ENCODE measurements around the gene CPLX4. TPM values are rescaled to one million over a fixed set of nuclear protein-coding genes. Genes with fewer than 3 reads are reported as not detected.

CPLX4 gene
- total and polyA plus RNA-seq, 2 donors (not counting 3 experiments of a cell fraction or from before 2014, with no cell fraction given), result not detected

DNA sequence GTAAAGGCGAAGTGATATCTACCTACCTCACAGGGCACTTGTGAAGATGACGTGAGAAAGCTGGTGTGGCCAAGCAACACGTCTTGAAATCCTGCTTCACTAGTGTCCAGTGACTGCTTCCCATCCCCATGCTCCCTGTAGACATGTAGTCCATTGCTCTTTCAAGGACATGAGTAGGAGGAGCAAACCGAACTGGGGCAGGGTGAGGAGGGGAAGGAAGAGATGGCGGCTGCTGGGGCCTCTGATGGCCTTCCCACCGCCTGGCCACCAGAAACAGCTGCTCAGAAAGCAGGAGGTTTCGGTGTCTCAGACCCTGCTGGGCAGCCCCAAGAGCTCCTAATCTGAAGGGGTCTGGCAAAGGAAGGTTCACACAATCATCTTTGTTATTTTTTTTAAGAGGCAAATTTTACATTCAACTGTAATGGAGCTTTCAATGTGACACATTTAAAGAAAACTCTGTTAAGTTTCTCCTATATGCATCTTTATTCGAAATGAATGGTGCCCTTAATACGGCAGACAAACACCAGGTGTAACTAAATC is 14.7 kb downstream of the CPLX4 start:
- Histone ChIP-seq H3K4me3 (replicated peaks in 1 of 3; ENCODE audit: insufficient read depth in 1 of 3, low read depth in 1 of 3, low read length in 3 of 3) (no peak overlapping the region), H3K9me1 (replicated peaks; ENCODE audit: control insufficient read depth, extremely low read depth, insufficient read depth, low read length) (no peaks in the 10 kb centered on the region), H3K9ac (replicated peaks; ENCODE audit: extremely low read depth, insufficient read depth, low read length) (no peak overlapping the region), H3K27ac (ENCODE audit: insufficient read depth, low read depth, low read length) (no peak overlapping the region), H2AFZ (ENCODE audit: low read depth, low read length) (no peak overlapping the region), H3K4me1 (ENCODE audit: control insufficient read depth, extremely low read depth, insufficient read depth, low read length) (peaks cover 6% of the 10 kb centered on the region), H3K4me2 (ENCODE audit: insufficient read depth, low read length) (no peak overlapping the region), H3K79me2 (ENCODE audit: control insufficient read depth, insufficient read depth, low read length) (no peaks in the 10 kb centered on the region), H4K20me1 (replicated peaks; ENCODE audit: control insufficient read depth, extremely low read depth, insufficient read depth, low read length) (no peaks in the 10 kb centered on the region), H3K9me3 (replicated peaks; ENCODE audit: control insufficient read depth, insufficient read depth, low read length) (no peaks in the 10 kb centered on the region), H3K27me3 (ENCODE audit: control insufficient read depth in 2 of 2, insufficient read depth in 2 of 2, low read length in 2 of 2) (peaks cover 6 to 13% of the 10 kb centered on the region in 2 experiments), H3K36me3 (ENCODE audit: control insufficient read depth in 2 of 2, extremely low read depth in 1 of 2, insufficient read depth in 2 of 2, low read length in 2 of 2) (no peaks in the 10 kb centered on the region)
- CTCF ChIA-PET, result interaction anchor here (1.1 to 2.8 kb wide), 3 partner anchors 54 to 520 kb away, joined by 4 to 29 read pairs (median 5); no protein-coding TSS in a partner anchor
- dilution Hi-C loops (cut with MboI; ENCODE audit: extremely low pct_ligation_motif_present, low sequenced_read_pairs), result no loop called here
- POLR2A ChIA-PET, result no interaction called here
- intact Hi-C loops (cut with micrococcal nuclease), result no loop called here
- no TSS peak for BruUV-seq (replicated peaks)
- TF ChIP-seq MYC (IDR thresholded peaks at IDR 0.05; ENCODE audit: low read depth, low read length) (no peak), GATA2 (IDR thresholded peaks at IDR 0.05; ENCODE audit: insufficient read depth, insufficient read length, low read depth, low read length) (no peak), JUN (IDR thresholded peaks at IDR 0.05; ENCODE audit: borderline replicate concordance, insufficient read depth, insufficient read length, low read depth) (no peak), EZH2 (IDR thresholded peaks at IDR 0.05; ENCODE audit: borderline replicate concordance, low read depth, low read length, severe bottlenecking) (no peak), POLR2A (IDR thresholded peaks at IDR 0.05; ENCODE audit: low read depth, low read length) (no peak), POLR2AphosphoS5 (IDR thresholded peaks at IDR 0.05; ENCODE audit: insufficient read depth, low read depth, low read length) (no peak), FOS (IDR thresholded peaks at IDR 0.05; ENCODE audit: borderline replicate concordance, insufficient read depth, low read length) (no peak)
- TF ChIP-seq, protein P1, sequence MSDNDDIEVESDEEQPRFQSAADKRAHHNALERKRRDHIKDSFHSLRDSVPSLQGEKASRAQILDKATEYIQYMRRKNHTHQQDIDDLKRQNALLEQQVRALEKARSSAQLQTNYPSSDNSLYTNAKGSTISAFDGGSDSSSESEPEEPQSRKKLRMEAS (IDR thresholded peaks at IDR 0.05; ENCODE audit: insufficient read depth, insufficient read length), result no peak
- TF ChIP-seq, protein P2, sequence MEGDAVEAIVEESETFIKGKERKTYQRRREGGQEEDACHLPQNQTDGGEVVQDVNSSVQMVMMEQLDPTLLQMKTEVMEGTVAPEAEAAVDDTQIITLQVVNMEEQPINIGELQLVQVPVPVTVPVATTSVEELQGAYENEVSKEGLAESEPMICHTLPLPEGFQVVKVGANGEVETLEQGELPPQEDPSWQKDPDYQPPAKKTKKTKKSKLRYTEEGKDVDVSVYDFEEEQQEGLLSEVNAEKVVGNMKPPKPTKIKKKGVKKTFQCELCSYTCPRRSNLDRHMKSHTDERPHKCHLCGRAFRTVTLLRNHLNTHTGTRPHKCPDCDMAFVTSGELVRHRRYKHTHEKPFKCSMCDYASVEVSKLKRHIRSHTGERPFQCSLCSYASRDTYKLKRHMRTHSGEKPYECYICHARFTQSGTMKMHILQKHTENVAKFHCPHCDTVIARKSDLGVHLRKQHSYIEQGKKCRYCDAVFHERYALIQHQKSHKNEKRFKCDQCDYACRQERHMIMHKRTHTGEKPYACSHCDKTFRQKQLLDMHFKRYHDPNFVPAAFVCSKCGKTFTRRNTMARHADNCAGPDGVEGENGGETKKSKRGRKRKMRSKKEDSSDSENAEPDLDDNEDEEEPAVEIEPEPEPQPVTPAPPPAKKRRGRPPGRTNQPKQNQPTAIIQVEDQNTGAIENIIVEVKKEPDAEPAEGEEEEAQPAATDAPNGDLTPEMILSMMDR (IDR thresholded peaks at IDR 0.05; ENCODE audit: extremely low read depth in 1 of 2, insufficient read depth in 1 of 2, low read depth in 1 of 2, low read length in 2 of 2), result no peak
- no peak for FAIRE-seq
- no peak for DNase-seq (ENCODE audit: low read depth, low spot score)
